Right atrium auricular region (tissue), 2 donors: Measurements from ENCODE around the gene RASAL2. TPM values are rescaled to one million over a fixed set of nuclear protein-coding genes. Genes with fewer than 3 reads are reported as not detected.

Source experiments
- DNase-seq: peaks from one replicate; pipeline ENCODE4 v3.0.0-alpha.2; 2019; ENCODE audit warnings: low spot score
- H3K27ac ChIP-seq, 2 donors: fragments of 200-600 bp; sonication (generic); 1 replicate in 1 of 2; 2 replicates in 1 of 2; pipeline ENCODE4 v1.5.1; 2016 to 2019
- H3K27me3 ChIP-seq, 2 donors: fragments of 200-600 bp; sonication (generic); one replicate each; pipeline versions ENCODE4 v1.5.1 to v1.6.0; 2017 to 2019
- H3K36me3 ChIP-seq: fragments of 200-600 bp; sonication (generic); one replicate; pipeline ENCODE4 v1.5.1; 2016
- H3K4me1 ChIP-seq, 2 donors: fragments of 200-600 bp; sonication (generic); one replicate each; pipeline versions ENCODE4 v1.5.1 to v1.6.0; 2017 to 2019
- H3K4me3 ChIP-seq, 2 donors: fragments of 200-600 bp; sonication (generic); 1 replicate in 1 of 2; 2 replicates in 1 of 2; pipeline ENCODE4 v1.5.1; 2017 to 2019; ENCODE audit warnings: mild to moderate bottlenecking in 1 of 2, moderate library complexity in 1 of 2
- H3K9me3 ChIP-seq, 2 donors: fragments of 200-600 bp; sonication (generic); one replicate each; pipeline ENCODE4 v1.5.1; 2019
- CTCF ChIP-seq, 2 donors: fragments of 200-600 bp; sonication (generic); IDR thresholded peaks; one replicate each; pipeline ENCODE4 v1.5.1; 2019; ENCODE audit warnings: antibody characterized with exemption in 2 of 2
- total RNA-seq, 2 donors: library from RNA; depleted of rRNA; stranded (reverse); fragments of >200 nt; gene quantifications; one replicate each; pipeline ENCODE4 v1.1.0, GENCODE V29; 2016

RASAL2 gene
- total RNA-seq, 2 donors from 2014 or later, result 34.1 to 44.7 TPM

GRCh38 chr1:178484698-178485225 lies 390.9 kb downstream of the RASAL2 start:
- Histone ChIP-seq H3K9me3 (no peaks in the 10 kb centered on the region), H3K27me3 (no peaks in the 10 kb centered on the region), H3K4me1 (peaks cover 0 to 23% of the 10 kb centered on the region in 2 donors), H3K4me3 (no peak overlapping the region), H3K36me3 (peaks cover 6% of the 10 kb centered on the region), H3K27ac (no peak overlapping the region)
- DNase-seq, result no peak
- no peak for TF ChIP-seq CTCF (IDR thresholded peaks at IDR 0.05)

- no peaks in the 10 kb centered on the region for H3K36me3 ChIP-seq
- no peak for DNase-seq
- no peak overlapping the region for H3K27ac ChIP-seq
These were observed 391.7 kb downstream of the RASAL2 start for GRCh38 chr1:178485541-178485981.

GRCh38 chr1:178486100-178487069 lies 392.5 kb downstream of the RASAL2 start:
- Histone ChIP-seq H3K27ac (no peak overlapping the region), H3K9me3 (no peaks in the 10 kb centered on the region), H3K4me1 (peaks cover 0 to 23% of the 10 kb centered on the region in 2 donors), H3K4me3 (peak overlapping the region; percentile 20 to 49), H3K36me3 (no peaks in the 10 kb centered on the region), H3K27me3 (no peaks in the 10 kb centered on the region)
- DNase-seq, result peak; percentile 52
- no peak for TF ChIP-seq CTCF (IDR thresholded peaks at IDR 0.05)

More at GRCh38 chr1:178485541-178485981, 391.7 kb downstream of the RASAL2 start:
- H3K9me3 ChIP-seq, result no peaks in the 10 kb centered on the region
- H3K27me3 ChIP-seq, result no peaks in the 10 kb centered on the region
- no peak for TF ChIP-seq CTCF (IDR thresholded peaks at IDR 0.05)
- H3K4me3 ChIP-seq, result no peak overlapping the region
- H3K4me1 ChIP-seq, result peaks cover 0 to 23% of the 10 kb centered on the region in 2 donors

GRCh38 chr1:178487070-178487615 lies 393.2 kb downstream of the RASAL2 start:
- Histone ChIP-seq H3K9me3 (no peaks in the 10 kb centered on the region), H3K27ac (no peak overlapping the region), H3K36me3 (no peaks in the 10 kb centered on the region), H3K4me3 (peak overlapping the region; percentile 20 to 49), H3K4me1 (peaks cover 0 to 23% of the 10 kb centered on the region in 2 donors), H3K27me3 (no peaks in the 10 kb centered on the region)
- no peak for TF ChIP-seq CTCF (IDR thresholded peaks at IDR 0.05)
- no peak for DNase-seq

- Histone ChIP-seq H3K4me1 (peaks cover 0 to 23% of the 10 kb centered on the region in 2 donors), H3K27me3 (no peaks in the 10 kb centered on the region), H3K36me3 (no peaks in the 10 kb centered on the region), H3K9me3 (no peaks in the 10 kb centered on the region), H3K27ac (no peak overlapping the region), H3K4me3 (no peak overlapping the region)
- TF ChIP-seq CTCF (IDR thresholded peaks at IDR 0.05), result no peak
- DNase-seq, result peak; percentile 44
These were observed 394.5 kb downstream of the RASAL2 start for GRCh38 chr1:178488393-178488792.
